Neutrophil (primary cell): ENCODE results near the gene SP4.

ENCODE experiments used
- H3K27ac ChIP-seq: fragments of 200-600 bp; sonication (generic); 2 replicates; pipeline ENCODE4 v1.5.1; 2016; ENCODE audit warnings: mild to moderate bottlenecking, moderate library complexity
- H3K27me3 ChIP-seq: fragments of 200-600 bp; sonication (generic); 2 replicates; pipeline ENCODE4 v1.6.0; 2016; ENCODE audit warnings: mild to moderate bottlenecking
- H3K36me3 ChIP-seq: fragments of 200-600 bp; sonication (generic); 2 replicates; pipeline ENCODE4 v1.5.1; 2017
- H3K4me1 ChIP-seq, 2 experiments: fragments of 200-600 bp in 1 of 2; sonication (generic) in 1 of 2; 1 replicate in 1 of 2; 2 replicates in 1 of 2; pipeline versions ENCODE4 v1.5.1 to v1.6.1; 2013 to 2016; ENCODE audit warnings: low read depth in 1 of 2, low read length in 1 of 2, mild to moderate bottlenecking in 1 of 2, moderate library complexity in 1 of 2; ENCODE audit not compliant: control insufficient read depth in 1 of 2, insufficient read depth in 1 of 2
- H3K4me3 ChIP-seq, 2 experiments: fragments of 200-600 bp in 1 of 2; sonication (generic) in 1 of 2; 1 replicate in 1 of 2; 2 replicates in 1 of 2; pipeline ENCODE4 v1.5.1; 2013 to 2016; ENCODE audit warnings: low read depth in 1 of 2, low read length in 1 of 2, mild to moderate bottlenecking in 1 of 2, moderate library complexity in 1 of 2
- H3K9me3 ChIP-seq: fragments of 200-600 bp; sonication (generic); 2 replicates; pipeline ENCODE4 v1.5.1; 2016
- CTCF ChIP-seq: fragments of 200-600 bp; sonication (generic); IDR thresholded peaks from 2 replicates; pipeline ENCODE4 v1.5.1; 2016; ENCODE audit warnings: antibody characterized with exemption

SP4 gene

GRCh38 chr7:21422751-21423150 is 5.1 kb upstream of the SP4 start:
- Histone ChIP-seq H3K4me3 (no peak overlapping the region), H3K27ac (no peak overlapping the region), H3K36me3 (no peaks in the 10 kb centered on the region), H3K4me1 (peaks cover 10 to 14% of the 10 kb centered on the region in 2 experiments), H3K27me3 (no peaks in the 10 kb centered on the region), H3K9me3 (no peaks in the 10 kb centered on the region)
- no peak for TF ChIP-seq CTCF

- Histone ChIP-seq H3K4me3 (no peak overlapping the region), H3K36me3 (peaks cover 11% of the 10 kb centered on the region), H3K4me1 (peaks cover 19 to 27% of the 10 kb centered on the region in 2 experiments), H3K27me3 (no peaks in the 10 kb centered on the region), H3K9me3 (no peaks in the 10 kb centered on the region), H3K27ac (no peak overlapping the region)
- TF ChIP-seq CTCF, result no peak
Observed at GRCh38 chr7:21425290-21425689, 2.6 kb upstream of the SP4 start.

DNA sequence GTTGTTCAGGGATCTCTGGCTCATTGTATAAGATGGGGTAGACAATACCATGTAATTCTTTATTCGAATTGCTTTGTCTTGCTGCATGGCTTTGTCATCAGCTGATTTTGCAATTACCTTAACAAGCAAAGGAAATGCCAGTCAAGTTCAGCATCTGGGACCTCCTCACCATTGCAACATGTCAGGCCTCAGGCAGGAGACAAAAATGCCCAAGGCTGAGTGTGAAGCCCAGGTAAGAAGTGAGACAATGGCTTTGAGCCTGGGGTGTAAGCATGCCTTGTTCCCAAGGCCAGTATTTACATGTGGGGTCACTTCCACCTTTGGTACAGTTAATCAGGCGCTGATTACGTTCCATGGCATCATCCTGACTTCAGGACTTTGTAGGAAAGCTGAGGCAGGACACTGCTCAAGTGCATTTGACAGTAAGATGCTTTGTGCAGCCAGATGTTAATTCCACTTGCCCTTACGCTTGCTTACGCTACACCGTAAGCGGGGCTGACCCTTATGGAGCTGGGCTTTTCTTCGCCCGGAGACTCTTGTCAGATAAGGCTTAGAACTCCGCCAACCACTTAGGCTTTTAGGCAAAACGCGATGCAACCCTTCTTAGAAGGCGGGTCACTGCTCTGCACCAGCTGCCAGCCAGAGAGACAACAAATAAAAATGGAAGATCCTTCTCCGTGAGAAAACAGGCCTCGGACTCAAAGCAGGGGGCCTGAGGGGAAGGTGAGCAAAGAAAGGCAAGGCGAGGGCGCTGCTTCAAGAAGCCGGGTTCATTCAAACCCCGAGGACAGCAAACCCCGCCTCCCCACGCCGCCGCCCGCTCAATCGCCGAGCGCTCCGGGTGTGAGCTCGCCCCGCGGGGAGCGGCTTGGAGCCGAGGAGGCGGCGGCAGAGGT is 1.3 kb upstream of the SP4 start:
- Histone ChIP-seq H3K27ac (peak overlapping the region; percentile 95), H3K4me3 (peak overlapping the region; percentile 87 to 100), H3K4me1 (peaks cover 28 to 39% of the 10 kb centered on the region in 2 experiments), H3K36me3 (peaks cover 14% of the 10 kb centered on the region), H3K9me3 (no peaks in the 10 kb centered on the region), H3K27me3 (no peaks in the 10 kb centered on the region)
- TF ChIP-seq CTCF, result no peak

DNA sequence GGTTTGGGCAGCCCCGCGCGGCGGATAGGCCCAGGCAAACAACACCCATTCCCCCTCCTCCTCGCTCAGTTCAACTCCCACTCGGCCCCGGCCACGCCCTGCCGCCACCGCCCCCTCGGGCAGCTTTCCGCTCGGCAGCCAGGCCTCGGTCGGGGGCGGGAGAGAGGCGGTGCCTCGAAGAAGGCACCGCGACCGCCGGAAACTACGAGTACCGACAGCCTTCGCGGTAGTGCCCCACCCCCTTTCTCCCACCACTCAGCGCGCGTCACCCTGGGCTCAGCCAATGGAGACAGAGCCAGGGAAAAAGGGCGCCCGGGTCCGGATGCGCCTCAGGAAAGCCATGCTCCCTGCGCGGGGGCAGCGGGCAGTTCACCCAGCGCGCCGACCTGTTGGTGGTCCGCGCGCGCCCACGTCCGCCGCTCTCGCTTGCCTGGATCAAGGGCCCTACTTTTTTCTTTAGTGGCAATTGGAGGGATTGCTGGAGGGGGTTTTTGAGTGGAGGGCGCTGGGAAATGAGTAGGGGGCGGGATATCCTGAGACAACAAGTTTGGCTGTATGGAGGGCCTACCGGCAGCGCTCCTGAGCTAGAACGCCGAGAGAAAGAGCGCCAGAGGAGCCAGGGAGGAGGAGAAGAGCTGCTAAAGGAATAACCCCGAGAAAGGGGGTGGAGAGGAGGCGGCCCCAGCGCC is 557 bp upstream of the SP4 start:
- Histone ChIP-seq H3K4me1 (peaks cover 28 to 47% of the 10 kb centered on the region in 2 experiments), H3K9me3 (no peaks in the 10 kb centered on the region), H3K27me3 (no peaks in the 10 kb centered on the region), H3K27ac (peak overlapping the region; percentile 95), H3K4me3 (peak overlapping the region; percentile 87 to 100), H3K36me3 (peaks cover 14% of the 10 kb centered on the region)
- TF ChIP-seq CTCF, result peak; percentile 63

- Histone ChIP-seq H3K4me1 (peaks cover 28 to 52% of the 10 kb centered on the region in 2 experiments), H3K27ac (peak overlapping the region; percentile 95), H3K4me3 (peak overlapping the region; percentile 87 to 100), H3K27me3 (no peaks in the 10 kb centered on the region), H3K36me3 (peaks cover 14% of the 10 kb centered on the region), H3K9me3 (no peaks in the 10 kb centered on the region)
- no peak for TF ChIP-seq CTCF
Observed at GRCh38 chr7:21428659-21428941, 717 bp downstream of the SP4 start.
